GM18870 (cell line): ENCODE results near the gene TFE3.
A peak's percentile ranks its signal among the peaks of the same experiment; 100 is the strongest.

Source experiments
- ATAC-seq: cut with Tn5 transposase; IDR thresholded peaks from one replicate; pipeline ENCODE4 v1.9.1; 2021; ENCODE audit warnings: moderate library complexity; ENCODE audit not compliant: unreplicated experiment

TFE3 gene, protein sequence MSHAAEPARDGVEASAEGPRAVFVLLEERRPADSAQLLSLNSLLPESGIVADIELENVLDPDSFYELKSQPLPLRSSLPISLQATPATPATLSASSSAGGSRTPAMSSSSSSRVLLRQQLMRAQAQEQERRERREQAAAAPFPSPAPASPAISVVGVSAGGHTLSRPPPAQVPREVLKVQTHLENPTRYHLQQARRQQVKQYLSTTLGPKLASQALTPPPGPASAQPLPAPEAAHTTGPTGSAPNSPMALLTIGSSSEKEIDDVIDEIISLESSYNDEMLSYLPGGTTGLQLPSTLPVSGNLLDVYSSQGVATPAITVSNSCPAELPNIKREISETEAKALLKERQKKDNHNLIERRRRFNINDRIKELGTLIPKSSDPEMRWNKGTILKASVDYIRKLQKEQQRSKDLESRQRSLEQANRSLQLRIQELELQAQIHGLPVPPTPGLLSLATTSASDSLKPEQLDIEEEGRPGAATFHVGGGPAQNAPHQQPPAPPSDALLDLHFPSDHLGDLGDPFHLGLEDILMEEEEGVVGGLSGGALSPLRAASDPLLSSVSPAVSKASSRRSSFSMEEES

DNA sequence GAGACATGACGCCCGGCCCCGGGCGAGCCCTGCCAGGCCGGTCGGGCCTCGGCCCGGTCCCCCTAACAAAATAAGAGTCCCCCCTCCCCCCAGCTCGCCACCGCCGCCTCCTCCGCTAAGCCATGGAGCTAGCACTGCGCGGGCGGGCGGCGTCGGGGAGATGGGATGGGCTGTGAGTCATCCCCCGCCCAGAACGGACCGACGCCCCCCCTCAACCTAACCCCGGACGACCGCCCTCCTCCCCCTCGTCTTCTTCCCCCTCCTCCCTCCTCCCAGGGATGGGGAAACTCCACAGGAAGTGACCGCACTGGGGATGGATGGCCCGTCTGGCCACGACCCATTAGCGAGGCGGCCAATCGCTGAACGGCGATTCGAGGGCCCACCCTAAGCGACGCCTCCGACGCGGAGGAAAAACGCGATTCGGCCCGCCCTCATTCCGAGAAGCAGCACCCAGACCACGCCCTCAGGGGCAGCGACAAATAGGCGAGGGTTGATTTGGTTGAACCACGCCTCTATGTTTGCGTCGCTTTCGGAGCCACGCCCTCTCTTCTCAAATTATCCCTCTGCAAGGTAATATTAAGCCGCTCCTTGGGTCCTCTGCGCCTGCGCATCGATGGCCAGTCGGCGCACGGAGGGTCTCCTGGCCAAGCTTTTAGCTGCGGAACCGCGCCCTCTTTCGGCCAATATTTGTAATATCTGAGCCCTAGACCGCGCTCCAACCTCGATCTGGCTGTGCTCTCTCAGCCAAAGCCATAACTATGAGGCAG, at the start of gene TFE3:
Gene TFE3 (minus strand): TSS at position 138 of the 767 bp plus-strand sequence. CDS start 131 bp downstream, at position 7.
- ATAC-seq = peak; percentile 94

DNA sequence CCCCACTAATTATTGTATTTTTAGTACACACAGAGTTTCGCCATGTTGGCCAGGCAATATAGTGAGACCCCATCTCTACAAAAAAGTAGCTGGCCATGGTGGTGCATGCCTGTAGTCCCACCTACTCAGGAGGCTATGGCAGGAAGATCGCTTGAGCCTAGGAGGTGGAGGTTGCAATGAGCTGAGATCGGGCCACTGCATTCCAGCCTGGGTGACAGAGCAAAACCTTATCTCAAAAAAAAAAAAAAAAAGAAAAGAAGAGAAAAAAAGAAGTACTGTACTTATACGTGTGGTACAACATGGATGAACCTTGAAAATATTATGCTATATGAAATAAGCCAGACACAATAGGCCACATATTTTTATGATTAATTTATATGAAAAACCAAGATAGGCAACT, 46.4 kb upstream of the TFE3 start:
- no peak for ATAC-seq

DNA sequence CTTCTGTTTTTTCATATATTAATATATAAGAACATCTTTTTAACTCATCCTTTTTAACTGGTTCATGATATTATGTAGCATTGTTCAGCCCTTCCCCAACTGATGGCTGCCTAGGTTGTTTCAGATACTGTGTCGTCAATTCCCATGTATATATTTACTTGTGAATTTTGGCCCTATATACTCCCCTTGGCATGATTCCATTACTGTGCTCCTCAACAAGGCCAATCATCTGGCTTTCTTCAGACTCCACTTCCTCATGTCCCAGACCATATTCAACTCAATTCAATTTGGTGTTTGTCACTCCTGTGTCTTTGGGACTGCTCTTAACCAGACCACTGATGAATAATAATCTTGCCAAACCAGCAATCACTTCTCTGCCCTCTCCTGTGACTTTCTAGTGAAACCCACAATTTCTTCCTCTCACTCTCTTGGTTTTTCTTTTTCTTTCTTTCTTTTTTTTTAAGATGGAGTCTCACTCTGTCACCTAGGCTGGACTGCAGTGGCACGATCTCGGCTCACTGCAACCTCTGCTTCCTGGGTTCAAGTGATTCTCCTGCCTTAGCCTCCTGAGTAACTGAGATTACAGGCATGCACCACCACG, 39.2 kb upstream of the TFE3 start:
- ATAC-seq = no peak

DNA sequence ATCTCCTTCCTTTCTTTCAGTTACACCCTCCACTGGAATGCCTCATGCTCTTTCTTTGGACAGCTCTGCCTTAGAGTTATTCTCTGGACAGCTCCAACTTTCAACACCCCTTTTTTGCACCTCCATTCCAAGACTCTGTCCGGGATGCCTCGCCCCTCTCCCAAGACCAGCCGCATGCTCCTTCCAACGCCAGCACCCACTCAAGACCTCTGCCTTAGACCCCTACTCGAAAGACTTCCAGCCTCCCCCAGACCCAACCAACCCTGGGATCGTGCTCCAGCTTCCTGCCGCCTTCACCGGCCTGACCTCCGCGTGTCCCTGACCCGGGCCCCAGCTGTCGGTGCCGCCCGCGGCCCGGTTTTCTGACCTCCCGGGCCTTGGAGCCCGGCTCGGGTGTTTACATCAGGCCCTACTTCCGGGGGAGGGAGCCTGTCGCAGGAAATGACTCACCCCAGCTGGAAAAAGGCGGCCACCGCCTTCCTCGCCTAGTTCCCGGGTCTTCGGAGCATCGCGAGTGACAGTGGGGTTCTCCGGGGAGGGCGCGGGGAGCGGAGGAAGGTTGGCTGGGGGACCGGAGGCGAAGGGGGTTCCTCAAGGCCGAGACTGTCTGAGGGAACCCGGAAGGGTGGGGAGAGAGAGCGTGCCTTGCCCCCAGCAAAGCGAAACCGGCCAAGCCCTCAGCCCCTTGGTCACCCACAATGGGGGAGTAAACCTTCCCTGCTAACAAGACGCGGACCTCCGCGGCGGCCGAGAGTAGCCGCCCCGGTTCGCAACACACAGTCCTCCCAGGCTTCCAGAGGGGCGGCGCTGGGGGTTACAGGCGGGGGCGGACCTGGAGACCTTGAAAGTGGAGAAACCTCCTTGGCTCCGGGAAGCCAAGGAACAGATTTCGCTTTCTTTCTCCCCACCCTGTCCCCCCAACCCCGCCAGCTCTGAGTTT, 36.6 kb upstream of the TFE3 start, which contains the start of gene WDR45:
Gene WDR45 (minus strand): TSS at position 399 of the 940 bp plus-strand sequence. CDS start 1,792 bp downstream, outside the sequence.
- ATAC-seq = no peak

DNA sequence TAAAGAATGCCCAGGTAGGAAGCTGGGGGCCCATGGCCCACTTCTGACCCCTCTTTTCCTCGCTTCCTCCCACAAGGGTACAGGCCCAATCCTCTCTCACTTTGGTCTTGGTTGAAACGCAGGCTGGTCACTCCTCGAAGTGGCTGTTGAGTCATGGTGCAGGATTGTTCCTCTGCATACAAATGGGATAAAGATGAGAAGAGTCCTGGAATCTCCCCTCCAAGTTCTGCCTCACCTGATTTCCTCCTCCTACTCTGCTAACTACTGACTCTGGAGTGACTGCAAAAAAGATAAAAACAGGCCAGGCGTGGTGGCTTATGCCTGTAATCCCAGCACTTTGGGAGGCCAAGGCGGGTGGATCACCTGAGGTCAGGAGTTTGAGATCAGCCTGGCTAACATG, 34.8 kb upstream of the TFE3 start:
- ATAC-seq = no peak

DNA sequence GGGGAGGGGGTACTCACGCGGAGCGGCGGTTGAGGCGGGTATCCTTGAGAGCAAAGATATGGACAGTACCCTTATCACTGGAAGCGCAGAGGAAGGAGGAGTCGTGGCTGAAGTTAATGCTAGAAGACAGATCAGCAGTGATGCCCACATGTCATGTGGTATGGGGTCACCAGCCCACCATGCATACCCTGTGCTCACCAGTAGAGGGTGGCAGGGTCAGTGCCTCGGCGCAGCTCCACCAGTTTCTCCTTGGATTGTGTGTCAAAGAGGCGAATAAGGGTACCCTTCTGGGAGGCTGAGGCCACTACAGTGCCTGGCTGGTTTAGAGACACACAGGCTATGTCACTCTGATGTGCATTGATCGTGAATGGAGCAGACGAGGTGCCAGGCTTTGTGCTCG, 32.2 kb upstream of the TFE3 start:
- no peak for ATAC-seq

DNA sequence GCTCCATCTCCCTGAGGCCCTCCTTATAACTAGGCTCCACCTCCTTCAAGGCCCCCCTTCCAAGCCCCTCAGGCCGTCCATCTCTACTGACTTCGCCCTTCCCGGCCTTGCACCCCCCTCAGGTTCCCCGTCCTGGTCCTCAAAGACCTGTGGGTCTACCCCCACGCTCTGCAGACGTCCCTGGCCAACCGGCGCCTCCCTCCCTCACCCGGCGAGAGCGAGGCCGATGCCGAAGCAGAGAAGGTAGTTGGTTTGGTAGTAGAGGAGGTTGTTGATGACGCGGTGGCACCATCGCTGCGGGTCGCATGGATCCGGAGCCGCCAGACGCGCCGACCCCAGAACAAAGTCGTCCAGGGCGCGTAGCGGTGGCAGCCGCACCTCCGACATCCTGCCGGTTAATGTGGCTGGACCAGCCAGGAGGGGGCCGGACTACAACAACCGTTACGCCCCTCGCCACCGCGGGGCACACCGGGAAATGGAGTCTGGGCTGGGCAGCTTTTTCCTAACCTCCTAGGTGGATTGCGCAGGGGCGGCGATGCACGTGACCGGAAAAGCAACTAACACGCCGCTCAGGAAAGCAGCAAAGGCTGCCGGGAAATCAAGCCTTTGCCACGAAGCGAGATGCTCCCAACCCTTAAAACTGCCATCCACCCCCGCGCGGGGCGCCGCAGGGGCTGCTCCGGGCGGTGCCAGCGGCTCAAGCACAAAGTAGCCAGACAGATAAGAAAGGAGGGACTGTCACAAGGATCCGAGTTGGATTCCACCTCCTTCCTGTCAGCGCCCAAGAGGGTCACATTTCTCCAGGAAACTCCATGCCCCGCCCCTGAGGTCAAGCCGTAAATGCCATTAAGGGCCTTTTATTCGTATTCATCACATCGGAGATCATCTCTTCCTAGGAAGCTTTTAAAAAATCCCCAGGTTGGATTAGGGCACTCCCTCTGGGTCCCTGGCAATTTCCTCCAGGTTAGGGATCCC, 30.7 kb upstream of the TFE3 start, which contains the start of gene PRAF2:
Gene PRAF2 (minus strand): TSS at position 402 of the 975 bp plus-strand sequence. CDS start 15 bp downstream, at position 387.
- peak; percentile 55 for ATAC-seq

DNA sequence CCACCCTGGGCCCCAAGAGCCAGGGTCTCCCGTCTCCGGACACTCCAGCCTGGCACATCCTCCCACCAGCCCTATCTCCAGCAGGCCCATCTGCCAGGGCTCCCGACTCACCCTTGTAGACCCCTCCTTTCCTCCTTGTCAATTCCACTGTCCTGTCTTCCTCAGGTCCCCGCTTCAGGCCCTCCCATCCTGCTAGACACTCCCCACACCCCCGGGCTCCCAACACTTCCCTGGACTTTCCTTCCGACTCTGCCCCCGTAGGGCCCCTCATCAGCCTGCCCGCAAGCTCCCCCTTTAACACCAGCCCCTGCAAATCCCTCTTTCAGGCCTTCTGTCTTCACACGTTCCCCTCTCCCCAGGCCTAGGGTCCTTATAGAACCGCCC, 29.5 kb upstream of the TFE3 start:
- no peak for ATAC-seq

DNA sequence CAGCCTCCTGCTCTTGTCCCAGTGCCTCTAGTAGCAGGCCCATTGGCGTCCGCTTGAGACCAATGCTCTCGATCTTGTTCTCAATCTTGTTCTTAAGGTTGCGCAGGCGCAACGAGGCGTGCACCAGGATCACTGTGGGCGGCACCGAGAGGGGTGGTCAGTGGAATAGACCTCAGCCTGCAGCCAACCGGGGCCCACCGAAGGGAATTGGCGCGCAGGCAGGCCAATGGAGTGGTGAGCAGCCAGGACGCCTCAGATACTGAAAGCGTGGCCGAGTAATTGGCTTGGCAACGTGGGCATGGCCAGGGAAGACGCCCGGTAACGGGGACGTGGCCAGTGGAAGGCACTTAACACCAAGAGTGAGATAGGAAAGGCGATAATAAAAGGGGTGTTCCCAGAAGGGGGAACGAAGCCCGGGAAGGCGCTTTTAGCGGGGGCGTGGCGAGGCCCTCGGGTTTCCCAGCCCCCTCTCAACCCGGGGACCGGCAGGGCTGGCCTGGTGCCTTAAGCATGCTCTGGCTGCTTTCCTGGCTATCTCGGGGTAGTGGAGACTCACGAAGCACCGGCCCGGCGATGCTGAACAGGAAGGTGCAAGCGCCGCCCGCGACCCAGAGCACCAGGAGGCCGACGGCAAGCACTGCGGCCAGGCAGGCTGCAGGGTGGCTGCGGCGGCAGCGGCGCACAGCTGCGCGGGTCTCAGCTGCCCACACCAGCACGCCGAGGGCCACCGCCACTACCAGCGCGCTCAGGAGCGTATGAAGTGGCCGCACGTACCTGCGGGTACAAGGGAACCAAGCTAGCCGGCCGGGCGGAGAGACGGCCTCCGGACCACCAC, 28.9 kb upstream of the TFE3 start:
- no peak for ATAC-seq

DNA sequence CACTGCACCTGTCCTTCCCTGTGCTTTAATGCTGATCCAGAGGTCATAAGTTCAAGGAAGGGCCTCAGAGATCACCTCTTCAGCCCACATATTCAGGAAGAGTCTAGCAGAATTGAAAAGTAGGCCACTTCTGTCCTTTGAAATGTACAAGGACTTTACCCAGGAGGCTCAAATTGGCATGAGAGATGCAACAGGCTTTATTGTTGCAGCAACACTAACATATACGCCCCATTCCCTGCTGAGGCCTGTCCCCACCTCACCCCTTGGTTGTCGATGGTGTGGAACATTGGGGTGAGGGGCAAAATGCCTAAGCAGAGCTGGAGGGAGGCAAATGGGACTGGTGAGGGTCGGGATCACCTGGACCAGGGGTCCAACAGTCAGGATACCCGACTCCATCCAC, 27.8 kb upstream of the TFE3 start:
- ATAC-seq = no peak

DNA sequence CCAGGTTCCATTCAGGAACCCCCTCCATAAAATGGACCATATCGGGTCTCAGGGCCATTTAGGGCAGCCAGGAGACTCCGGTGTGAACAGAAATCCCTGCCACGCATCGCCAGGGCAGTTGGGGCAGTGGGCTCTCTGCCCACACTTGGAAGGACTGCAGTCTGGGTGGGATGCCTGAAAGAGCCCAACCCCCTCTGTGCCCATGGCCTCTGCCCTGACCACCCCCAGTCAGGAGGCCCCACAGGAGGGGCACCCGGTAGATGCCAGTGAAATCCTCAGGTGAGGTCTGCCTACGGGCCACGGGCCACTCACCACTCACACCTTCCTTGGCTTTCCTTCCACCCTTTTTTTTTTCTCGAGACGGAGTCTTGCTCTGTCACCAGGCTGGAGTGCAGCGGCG, 25.9 kb upstream of the TFE3 start:
- ATAC-seq = no peak

DNA sequence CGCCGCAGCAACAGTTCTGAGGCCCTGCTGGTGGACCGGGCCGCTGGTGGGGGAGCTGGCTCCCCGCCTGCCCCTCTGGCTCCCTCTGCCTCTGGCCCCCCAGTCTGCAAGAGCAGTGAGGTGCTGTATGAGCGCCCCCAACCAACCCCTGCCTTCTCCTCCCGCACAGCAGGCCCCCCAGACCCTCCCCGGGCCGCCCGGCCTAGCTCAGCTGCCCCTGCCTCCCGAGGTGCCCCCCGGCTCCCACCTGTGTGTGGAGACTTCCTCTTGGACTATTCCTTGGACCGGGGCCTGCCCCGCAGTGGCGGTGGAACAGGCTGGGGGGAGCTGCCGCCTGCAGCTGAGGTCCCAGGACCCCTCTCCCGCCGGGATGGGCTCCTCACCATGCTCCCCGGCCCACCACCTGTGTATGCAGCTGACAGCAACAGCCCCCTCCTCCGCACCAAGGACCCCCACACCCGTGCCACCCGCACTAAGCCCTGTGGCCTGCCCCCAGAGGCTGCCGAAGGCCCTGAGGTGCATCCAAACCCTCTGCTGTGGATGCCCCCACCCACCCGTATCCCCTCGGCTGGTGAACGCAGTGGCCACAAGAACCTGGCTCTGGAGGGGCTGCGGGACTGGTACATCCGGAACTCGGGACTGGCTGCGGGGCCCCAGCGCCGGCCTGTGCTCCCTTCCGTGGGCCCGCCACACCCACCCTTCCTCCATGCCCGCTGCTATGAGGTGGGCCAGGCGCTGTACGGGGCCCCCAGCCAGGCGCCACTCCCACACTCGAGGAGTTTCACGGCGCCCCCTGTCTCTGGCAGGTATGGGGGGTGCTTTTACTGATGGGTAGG, 24.3 kb upstream of the TFE3 start:
- no peak for ATAC-seq

DNA sequence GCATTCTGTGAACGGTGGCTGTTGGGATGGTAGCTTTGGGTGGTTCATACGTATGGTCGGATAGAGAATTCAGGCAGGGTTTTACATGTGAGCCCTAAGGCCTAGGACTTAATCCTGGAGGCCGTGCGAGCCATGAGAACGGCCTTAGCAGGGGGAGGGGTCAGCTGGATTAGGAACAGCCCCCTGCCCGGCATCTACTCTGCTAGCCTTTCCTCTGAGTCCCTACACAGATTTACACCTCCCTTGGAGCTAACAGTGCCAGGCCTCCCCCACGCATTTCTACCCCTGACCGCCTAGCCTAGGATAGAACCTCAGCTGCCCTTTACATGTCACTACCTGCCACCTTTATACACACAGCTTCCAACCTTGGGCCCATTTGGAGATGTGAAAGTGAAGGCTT, 23.5 kb upstream of the TFE3 start:
- no peak for ATAC-seq

DNA sequence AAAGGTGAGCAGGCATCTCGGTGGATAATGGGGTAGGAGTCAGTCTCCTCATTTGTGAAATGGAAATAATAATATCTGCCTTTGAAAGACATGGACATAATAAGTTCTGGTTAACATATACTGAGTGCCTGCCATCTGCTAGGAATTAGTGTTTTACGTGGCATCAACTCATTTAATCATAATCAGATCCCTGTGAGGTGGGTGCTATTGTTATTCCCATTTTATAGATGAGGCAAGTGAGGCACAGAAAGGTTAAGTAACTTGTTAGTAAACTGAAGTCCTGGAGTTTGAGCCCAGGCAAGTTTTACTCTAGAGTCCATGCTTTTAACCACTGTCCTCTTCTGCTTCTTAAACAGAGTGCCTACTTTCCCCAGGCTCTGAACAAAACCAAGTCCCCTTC, 23.1 kb upstream of the TFE3 start:
- no peak for ATAC-seq

DNA sequence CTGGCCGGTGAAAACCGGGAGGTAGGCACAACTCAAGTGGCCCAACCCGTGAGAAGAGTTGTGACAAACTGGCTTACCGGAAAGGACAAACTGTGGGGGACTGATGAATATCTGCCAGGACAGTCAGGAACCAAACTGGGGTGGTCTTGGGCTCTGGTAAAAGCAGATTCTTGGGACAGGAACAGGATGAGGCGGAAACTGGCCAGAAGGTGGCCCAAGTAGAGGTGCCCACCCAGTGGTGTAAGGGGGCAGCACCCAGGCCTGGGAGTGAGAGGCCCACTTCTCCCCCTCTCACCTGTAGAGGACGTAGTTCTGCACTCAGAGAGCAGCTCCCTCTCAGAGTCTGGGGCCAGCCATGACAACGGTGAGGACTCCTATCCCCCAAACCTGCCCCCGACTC, 21.6 kb upstream of the TFE3 start:
- no peak for ATAC-seq

DNA sequence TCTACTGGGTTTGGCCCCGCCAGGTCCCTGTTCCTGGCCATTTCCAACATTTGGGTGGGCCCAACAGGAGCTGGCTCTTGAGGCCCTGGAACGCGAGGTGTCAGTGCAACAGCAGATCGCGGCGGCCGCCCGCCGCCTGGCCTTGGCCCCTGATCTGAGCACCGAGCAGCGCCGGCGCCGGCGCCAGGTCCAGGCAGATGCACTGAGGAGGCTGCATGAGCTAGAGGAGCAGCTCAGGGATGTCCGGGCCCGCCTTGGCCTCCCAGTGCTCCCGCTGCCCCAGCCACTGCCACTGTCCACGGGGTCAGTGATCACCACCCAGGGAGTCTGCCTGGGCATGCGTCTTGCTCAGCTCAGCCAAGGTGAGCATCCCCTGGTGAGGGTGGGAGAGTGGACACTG, 21.1 kb upstream of the TFE3 start:
- no peak for ATAC-seq

DNA sequence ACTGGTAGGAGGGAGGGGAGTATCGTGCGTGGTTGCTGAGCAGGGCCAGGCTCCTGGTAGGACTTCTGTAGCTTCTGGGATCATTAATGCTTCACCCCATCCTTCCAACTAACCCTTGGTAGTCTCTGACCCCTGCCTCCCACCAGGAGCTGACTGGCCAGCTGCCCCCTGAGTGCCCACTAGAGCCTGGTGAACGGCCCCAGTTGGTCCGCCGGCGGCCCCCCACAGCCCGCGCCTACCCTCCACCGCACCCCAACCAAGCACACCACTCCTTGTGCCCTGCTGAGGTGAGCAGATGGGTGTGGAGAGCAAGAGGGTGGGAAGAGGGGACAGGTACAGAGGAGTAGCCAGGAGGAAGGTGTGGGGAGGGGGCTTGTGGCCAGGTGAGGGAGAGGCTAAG, 20.6 kb upstream of the TFE3 start:
- ATAC-seq = no peak
